Testis (tissue), 3 donors: ENCODE measurements around the gene ATG4B. TPM values are rescaled to one million over a fixed set of nuclear protein-coding genes. Genes with fewer than 3 reads are reported as not detected.
A peak's percentile ranks its signal among the peaks of the same experiment; 100 is the strongest.

Source experiments
- DNase-seq: peaks from one replicate; pipeline ENCODE4 v3.0.0-alpha.2; 2019
- H3K27ac ChIP-seq, 2 donors: fragments of 200-600 bp; sonication (generic); one replicate each; pipeline ENCODE4 v1.5.1; 2019
- H3K27me3 ChIP-seq: fragments of 200-600 bp; sonication (generic); one replicate; pipeline ENCODE4 v1.5.1; 2019
- H3K36me3 ChIP-seq: fragments of 200-600 bp; sonication (generic); one replicate; pipeline ENCODE4 v1.5.1; 2017; ENCODE audit warnings: low read depth; ENCODE audit errors: missing control alignments
- H3K4me1 ChIP-seq: fragments of 200-600 bp; sonication (generic); one replicate; pipeline ENCODE4 v1.5.1; 2019
- H3K4me3 ChIP-seq, 2 donors: fragments of 200-600 bp; sonication (generic); one replicate each; pipeline ENCODE4 v1.5.1; 2017 to 2019
- H3K9me3 ChIP-seq: fragments of 200-600 bp; sonication (generic); one replicate; pipeline ENCODE4 v1.5.1; 2017
- POLR2A ChIP-seq: fragments of 450-650 bp; IDR thresholded peaks from one replicate; pipeline ENCODE4 v1.6.1; 2017; ENCODE audit warnings: antibody characterized with exemption, mild to moderate bottlenecking, moderate library complexity
- WGBS, 2 donors: methylation state at CpG; one replicate each; pipeline ENCODE4 v1.1.5; 2018; 5-methylcytosine and 5-hydroxymethylcytosine counted together
- intact Hi-C: fragments of 100-400 bp; cut with DNase I; formaldehyde crosslinking; loops from one replicate; pipeline ENCODE4 v1.15.1; 2023; ENCODE audit warnings: low total_unique reads
- polyA plus RNA-seq: library from polyadenylated mRNA; stranded (reverse); fragments of 350-450 nt; fragmentation: Illumina TruSeq; extraction: RNeasy Lipid Tissue Mini Kit (QIAGEN cat#74804); gene quantifications from one replicate; pipeline ENCODE4 v1.2.3, GENCODE V29; 2014; ENCODE audit warnings: low read depth, low replicate concordance; ENCODE audit not compliant: insufficient read depth
- total RNA-seq, 2 donors: library from RNA; depleted of rRNA; stranded (reverse); fragments of >200 nt; gene quantifications; one replicate each; pipeline ENCODE4 v1.2.3, GENCODE V29; 2016
- TF ChIP-seq, protein P1 (sequence below), 3 experiments: fragments of 450-650 bp in 2 of 3; fragments of 200-600 bp in 1 of 3; sonication (generic) in 1 of 3; IDR thresholded peaks; one replicate each; pipeline ENCODE4 v1.5.1; 2016 to 2019; ENCODE audit warnings: antibody characterized with exemption in 3 of 3, mild to moderate bottlenecking in 2 of 3, moderate library complexity in 1 of 3

ATG4B gene
- total and polyA plus RNA-seq, 3 donors from 2014 or later = 123 to 159 (median 149) TPM

DNA sequence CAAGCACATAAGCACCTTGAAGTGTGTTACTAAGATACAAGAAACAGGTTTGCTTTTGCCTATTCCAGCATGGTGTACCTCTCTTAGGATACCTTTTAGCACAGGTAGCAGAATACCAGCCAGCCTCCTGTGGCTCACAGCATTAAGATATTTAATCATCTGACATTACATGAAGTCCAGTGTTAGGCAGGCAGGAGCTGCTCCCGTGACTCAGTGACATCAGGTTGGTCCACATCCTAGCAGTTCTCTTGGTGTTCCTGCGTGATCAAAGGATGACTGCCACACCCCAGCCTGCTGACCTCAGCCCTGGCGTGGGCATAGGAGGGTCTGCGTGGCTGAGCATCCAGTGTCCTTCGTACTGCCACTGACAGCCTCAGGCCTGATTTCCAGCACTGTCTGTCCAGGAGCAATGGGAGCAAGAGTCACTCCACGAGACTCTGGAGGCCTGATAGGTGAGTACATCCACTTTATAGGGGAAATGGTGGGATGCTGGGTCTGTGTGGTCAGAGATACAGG, 52.8 kb downstream of the ATG4B start:
- TF ChIP-seq POLR2A = no peak
- TF ChIP-seq, protein P1, sequence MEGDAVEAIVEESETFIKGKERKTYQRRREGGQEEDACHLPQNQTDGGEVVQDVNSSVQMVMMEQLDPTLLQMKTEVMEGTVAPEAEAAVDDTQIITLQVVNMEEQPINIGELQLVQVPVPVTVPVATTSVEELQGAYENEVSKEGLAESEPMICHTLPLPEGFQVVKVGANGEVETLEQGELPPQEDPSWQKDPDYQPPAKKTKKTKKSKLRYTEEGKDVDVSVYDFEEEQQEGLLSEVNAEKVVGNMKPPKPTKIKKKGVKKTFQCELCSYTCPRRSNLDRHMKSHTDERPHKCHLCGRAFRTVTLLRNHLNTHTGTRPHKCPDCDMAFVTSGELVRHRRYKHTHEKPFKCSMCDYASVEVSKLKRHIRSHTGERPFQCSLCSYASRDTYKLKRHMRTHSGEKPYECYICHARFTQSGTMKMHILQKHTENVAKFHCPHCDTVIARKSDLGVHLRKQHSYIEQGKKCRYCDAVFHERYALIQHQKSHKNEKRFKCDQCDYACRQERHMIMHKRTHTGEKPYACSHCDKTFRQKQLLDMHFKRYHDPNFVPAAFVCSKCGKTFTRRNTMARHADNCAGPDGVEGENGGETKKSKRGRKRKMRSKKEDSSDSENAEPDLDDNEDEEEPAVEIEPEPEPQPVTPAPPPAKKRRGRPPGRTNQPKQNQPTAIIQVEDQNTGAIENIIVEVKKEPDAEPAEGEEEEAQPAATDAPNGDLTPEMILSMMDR (IDR thresholded peaks at IDR 0.05) = no peak
- Histone ChIP-seq H3K9me3 (no peaks in the 10 kb centered on the region), H3K36me3 (no peaks in the 10 kb centered on the region), H3K27me3 (no peaks in the 10 kb centered on the region), H3K27ac (no peak overlapping the region), H3K4me1 (peaks cover 20% of the 10 kb centered on the region), H3K4me3 (no peak overlapping the region)
- intact Hi-C loops = no loop called here
- DNase-seq = no peak
- WGBS, 2 donors = 85 to 96% methylated on average over 6 of the region's 6 CpGs

DNA sequence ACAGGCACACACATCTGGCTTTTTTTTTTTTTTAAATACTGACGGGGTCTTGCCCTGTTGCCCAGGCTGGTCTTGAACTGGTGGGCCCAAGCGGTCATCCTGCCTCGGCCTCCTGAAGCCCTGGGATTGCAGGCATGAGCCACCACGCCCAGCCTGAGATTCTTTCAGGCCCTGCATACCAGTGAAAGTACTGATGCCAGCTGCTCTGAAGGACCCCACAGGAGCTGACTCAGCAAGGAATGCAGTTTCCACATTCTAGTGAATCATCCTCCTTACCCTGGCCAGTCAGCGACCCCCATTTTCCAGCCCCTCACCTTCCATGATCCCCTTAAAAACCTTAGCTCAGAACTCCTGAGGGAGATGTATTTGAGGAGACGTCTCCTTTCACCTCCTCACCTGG, 55.0 kb downstream of the ATG4B start:
- Histone ChIP-seq H3K27ac (no peak overlapping the region), H3K9me3 (no peaks in the 10 kb centered on the region), H3K4me1 (peaks cover 15% of the 10 kb centered on the region), H3K27me3 (no peaks in the 10 kb centered on the region), H3K36me3 (no peaks in the 10 kb centered on the region), H3K4me3 (no peak overlapping the region)
- no peak for DNase-seq
- WGBS, 2 donors = 91 to 96% methylated on average over 6 of the region's 6 CpGs
- intact Hi-C loops = no loop called here
- TF ChIP-seq, protein P1 (IDR thresholded peaks at IDR 0.05) = no peak

DNA sequence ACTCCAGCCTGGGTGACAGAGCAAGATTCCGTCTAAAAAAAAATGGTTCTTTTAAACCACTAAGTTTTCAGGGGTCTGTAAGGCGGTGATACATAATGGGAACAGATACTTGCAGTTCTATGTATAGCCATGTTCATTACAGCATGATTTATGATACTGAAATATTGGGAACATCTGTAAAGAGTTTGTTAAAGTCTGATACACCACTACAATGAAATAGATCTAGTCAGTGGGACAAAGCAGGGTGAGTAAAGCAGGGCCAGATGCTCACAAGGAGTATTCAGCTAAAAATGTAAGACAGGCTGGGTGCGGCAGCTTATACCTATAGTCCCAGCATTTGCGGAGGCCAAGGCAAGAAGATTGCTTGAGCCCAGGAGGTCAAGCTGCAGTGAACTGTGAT, 58.2 kb downstream of the ATG4B start:
- H3K27ac ChIP-seq = no peak overlapping the region
- H3K36me3 ChIP-seq = no peaks in the 10 kb centered on the region
- DNase-seq = no peak
- WGBS, 2 donors = 88 to 95% methylated on average over 4 of the region's 4 CpGs
- no peaks in the 10 kb centered on the region for H3K27me3 ChIP-seq
- no peak overlapping the region for H3K4me3 ChIP-seq
- H3K4me1 ChIP-seq = no peaks in the 10 kb centered on the region
- H3K9me3 ChIP-seq = no peaks in the 10 kb centered on the region
- TF ChIP-seq, protein P1 (IDR thresholded peaks at IDR 0.05) = no peak
- TF ChIP-seq POLR2A = no peak
- intact Hi-C loops = no loop called here

DNA sequence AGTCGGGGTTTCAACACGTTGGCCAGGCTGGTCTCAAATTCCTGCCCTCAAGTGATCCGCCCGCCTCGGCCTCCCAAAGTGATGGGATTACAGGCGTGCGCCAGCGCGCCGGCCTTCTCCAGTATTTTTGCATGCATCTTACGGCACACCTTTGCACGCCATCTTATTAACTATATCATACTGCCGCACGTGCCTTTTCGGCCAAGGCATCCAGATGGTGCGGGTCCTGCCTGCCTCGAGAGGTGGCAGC, 63.6 kb downstream of the ATG4B start:
- WGBS, 2 donors = 7 to 8% methylated on average over 13 to 17 of the region's 17 CpGs
- H3K36me3 ChIP-seq = no peaks in the 10 kb centered on the region
- H3K9me3 ChIP-seq = no peaks in the 10 kb centered on the region
- H3K27ac ChIP-seq = peak overlapping the region; percentile 63 to 89
- peaks cover 6% of the 10 kb centered on the region for H3K4me1 ChIP-seq
- TF ChIP-seq POLR2A = no peak
- TF ChIP-seq, protein P1 (IDR thresholded peaks at IDR 0.05) = peak in 1 of 3 experiments; percentile 24
- no peaks in the 10 kb centered on the region for H3K27me3 ChIP-seq
- no peak for DNase-seq
- intact Hi-C loops = no loop called here
- H3K4me3 ChIP-seq = peak overlapping the region; percentile 80 to 84

DNA sequence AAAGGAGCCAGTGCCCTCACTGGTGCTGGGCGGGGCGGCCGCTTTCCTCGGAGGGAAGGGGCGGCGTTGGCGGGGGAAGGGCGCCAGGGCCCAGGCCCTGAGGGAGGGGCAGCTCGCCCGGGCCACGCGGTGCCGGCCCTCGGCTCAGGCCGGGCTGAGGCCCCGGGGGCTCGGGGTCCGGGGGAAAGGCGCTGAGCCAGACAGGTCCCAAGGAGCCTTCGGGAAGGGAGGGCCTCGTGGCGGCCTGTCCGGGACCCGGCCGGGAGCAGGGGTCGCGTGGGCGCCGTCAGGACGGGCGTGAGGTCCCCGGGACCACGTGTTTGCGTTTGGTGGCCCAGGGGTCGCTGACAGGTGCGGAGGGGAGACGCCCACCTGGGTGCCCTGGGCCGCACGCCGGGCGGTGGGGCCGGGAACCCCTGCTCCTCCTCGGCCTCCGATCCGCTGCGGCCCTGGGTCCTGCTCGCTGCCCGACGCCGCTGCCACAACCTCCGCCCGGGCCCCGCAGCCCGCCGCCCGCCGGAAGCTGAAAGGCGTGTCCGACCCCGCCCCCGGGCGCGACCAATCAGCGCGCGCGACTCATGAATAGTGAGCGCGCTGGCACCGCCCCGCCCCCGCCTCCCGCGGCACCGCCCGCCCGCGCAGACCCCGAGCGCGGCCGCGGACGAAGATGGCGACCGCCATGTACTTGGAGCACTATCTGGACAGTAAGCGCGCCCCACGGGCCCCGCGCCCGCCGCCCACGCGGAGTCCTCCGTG, 64.1 kb downstream of the ATG4B start, which contains the start of gene ING5:
TSS of gene ING5 (plus strand) at position 641 of the 756 bp plus-strand sequence. CDS start at position 668, 27 bp downstream.
- Histone ChIP-seq H3K4me3 (peak within 1 kb of the TSS; percentile 84), H3K27me3 (no peaks in the 10 kb centered on the region), H3K4me1 (peaks cover 6% of the 10 kb centered on the region), H3K36me3 (no peaks in the 10 kb centered on the region), H3K27ac (peak within 1 kb of the TSS; percentile 63 to 89), H3K9me3 (no peaks in the 10 kb centered on the region)
- intact Hi-C loops = no loop called here
- TF ChIP-seq, protein P1 (IDR thresholded peaks at IDR 0.05) = peak in 1 of 3 experiments; percentile 31
- no peak for TF ChIP-seq POLR2A
- peak; percentile 97 for DNase-seq
- 1% methylated on average over 61 of the region's 96 CpGs; no CpG with 5 or more reads in 1 of the 2 donors for WGBS, 2 donors
